ENCODE data around the gene PDE3B.
"Not testable (repeated sequence)": the region's sequence is repeated elsewhere in the genome, so short reads cannot be mapped to it uniquely, and the experiment has no call there.

Gene PDE3B
- long read RNA-seq, full-length matches to known transcripts, result 1 of 7 reads
- long read RNA-seq, partial matches to known transcripts, result 2 of 7 reads
- long read RNA-seq, other reads (novel, unspliced or antisense), result 4 of 7 reads

GRCh38 chr11:14643697-14644225 is at the start of gene PDE3B:
Gene PDE3B, plus strand, starts transcription at chr11:14643804. Its CDS starts 272 bp downstream, at chr11:14644076.
- peak; percentile 61 for TF ChIP-seq REST (IDR thresholded peaks at IDR 0.05; ENCODE audit: insufficient replicate concordance, low read depth)
- no peak for TF ChIP-seq GABPA (IDR thresholded peaks at IDR 0.05; ENCODE audit: low read depth)
- TF ChIP-seq POLR2AphosphoS5 (IDR thresholded peaks at IDR 0.05; ENCODE audit: low read depth), result peak; percentile 91
- TF ChIP-seq SPI1 (IDR thresholded peaks at IDR 0.05; ENCODE audit: borderline replicate concordance, low read depth), result no peak
- H3K4me3 ChIP-seq (replicated peaks; ENCODE audit: insufficient read depth, low read length), result peak within 1 kb of the TSS; percentile 76
- peak; percentile 80 to 91 for DNase-seq (ENCODE audit: low read depth in 1 of 2, low spot score in 1 of 2)
- H3K27ac ChIP-seq (replicated peaks), result peak within 1 kb of the TSS; percentile 92
- no peaks in the 10 kb centered on the region for H3K27me3 ChIP-seq (ENCODE audit: insufficient read depth, poor library complexity, severe bottlenecking)

DNA sequence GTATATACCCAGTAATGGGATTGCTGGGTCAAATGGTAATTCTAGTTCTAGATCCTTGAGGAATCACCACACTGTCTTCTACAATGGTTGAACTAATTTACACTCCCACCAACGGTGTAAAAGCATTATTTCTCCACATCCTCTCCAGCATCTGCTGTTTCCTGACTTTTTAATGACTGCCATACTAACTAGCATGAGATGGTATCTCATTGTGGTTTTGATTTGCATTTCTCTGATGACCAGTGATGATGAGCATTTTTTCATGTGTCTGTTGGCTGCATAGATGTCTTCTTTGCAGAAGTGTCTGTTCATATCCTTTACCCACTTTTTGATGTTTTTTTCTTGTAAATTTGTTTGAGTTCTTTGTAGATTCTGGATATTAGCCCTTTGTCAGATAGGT is 48.3 kb upstream of the PDE3B start:
- H3K27me3 ChIP-seq (ENCODE audit: insufficient read depth, poor library complexity, severe bottlenecking); DNase-seq (ENCODE audit: low read depth in 1 of 2, low spot score in 1 of 2); H3K4me3 ChIP-seq (replicated peaks; ENCODE audit: insufficient read depth, low read length); H3K27ac ChIP-seq (replicated peaks): not testable (repeated sequence)

DNA sequence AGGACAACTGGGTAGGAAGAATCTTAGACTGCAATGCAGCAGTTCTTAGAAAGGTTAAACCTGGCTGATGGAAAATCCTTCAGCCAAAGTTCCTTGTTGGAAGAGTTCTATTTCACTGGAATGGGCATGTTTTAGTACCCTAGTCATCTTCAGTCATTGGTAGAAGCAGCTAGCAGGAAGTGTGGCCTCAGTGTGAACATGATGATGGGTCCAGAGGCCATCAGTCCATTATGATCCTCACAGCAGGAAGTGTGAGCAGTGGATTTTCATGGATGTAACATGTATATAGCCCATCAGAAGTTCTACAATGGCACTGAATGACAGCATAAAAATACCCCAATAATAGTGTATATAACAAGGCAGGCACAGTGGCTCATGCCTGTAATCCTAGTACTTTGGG is 35.9 kb upstream of the PDE3B start:
- Histone ChIP-seq H3K27ac (replicated peaks) (no peak overlapping the region), H3K27me3 (ENCODE audit: insufficient read depth, poor library complexity, severe bottlenecking) (no peaks in the 10 kb centered on the region), H3K4me3 (replicated peaks; ENCODE audit: insufficient read depth, low read length) (no peak overlapping the region)
- TF ChIP-seq SPI1 (IDR thresholded peaks at IDR 0.05; ENCODE audit: borderline replicate concordance, low read depth) (no peak), GABPA (IDR thresholded peaks at IDR 0.05; ENCODE audit: low read depth) (no peak), CTCF (IDR thresholded peaks at IDR 0.05; ENCODE audit: insufficient read depth, low read length) (no peak), POLR2AphosphoS5 (IDR thresholded peaks at IDR 0.05; ENCODE audit: low read depth) (no peak), REST (IDR thresholded peaks at IDR 0.05; ENCODE audit: insufficient replicate concordance, low read depth) (no peak)
- no peak for DNase-seq (ENCODE audit: low read depth in 1 of 2, low spot score in 1 of 2)

DNA sequence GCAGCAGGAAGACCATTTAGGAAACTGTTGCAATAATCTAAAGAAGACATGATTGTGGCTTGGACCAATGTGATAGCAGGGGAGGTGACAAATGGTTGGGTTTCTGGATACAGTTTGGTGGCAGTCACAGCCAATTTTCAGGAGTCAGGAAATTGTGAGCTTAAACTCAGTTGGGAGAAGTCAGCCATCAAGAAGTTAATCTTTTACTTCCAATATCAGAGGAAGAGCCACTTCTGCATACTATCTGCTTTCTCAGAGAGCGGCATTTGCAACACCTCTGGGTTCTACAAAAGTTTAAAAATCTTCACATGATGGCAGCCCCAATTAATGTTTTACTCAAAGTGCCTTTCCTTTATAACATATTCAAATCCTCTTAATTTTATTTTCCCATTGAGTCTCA is 33.7 kb upstream of the PDE3B start:
- TF ChIP-seq REST (IDR thresholded peaks at IDR 0.05; ENCODE audit: insufficient replicate concordance, low read depth) (no peak), SPI1 (IDR thresholded peaks at IDR 0.05; ENCODE audit: borderline replicate concordance, low read depth) (no peak), GABPA (IDR thresholded peaks at IDR 0.05; ENCODE audit: low read depth) (no peak)
- Histone ChIP-seq H3K4me3 (replicated peaks; ENCODE audit: insufficient read depth, low read length) (no peak overlapping the region), H3K27me3 (ENCODE audit: insufficient read depth, poor library complexity, severe bottlenecking) (no peaks in the 10 kb centered on the region), H3K27ac (replicated peaks) (no peak overlapping the region)
- no peak for DNase-seq (ENCODE audit: low read depth in 1 of 2, low spot score in 1 of 2)

Measured in HL-60 (cell line).